ENCODE measurements around the gene UXS1.
"Not testable (repeated sequence)": the region's sequence is repeated elsewhere in the genome, so short reads cannot be mapped to it uniquely, and the experiment has no call there.

Gene UXS1

GRCh38 chr2:106159866-106160785, 34.0 kb downstream of the UXS1 start:
- DNase-seq, result no peak

GRCh38 chr2:106158871-106159270, 35.2 kb downstream of the UXS1 start:
- DNase-seq, result no peak

- DNase-seq, result no peak
These were observed 36.0 kb downstream of the UXS1 start for GRCh38 chr2:106158131-106158530.

- no peak for DNase-seq
These were observed 36.7 kb downstream of the UXS1 start for GRCh38 chr2:106157416-106157815.

GRCh38 chr2:106156305-106157296, 37.5 kb downstream of the UXS1 start:
- no peak for DNase-seq

GRCh38 chr2:106153781-106154180, 40.3 kb downstream of the UXS1 start:
- DNase-seq, result no peak

GRCh38 chr2:106147665-106148064, 46.4 kb downstream of the UXS1 start:
- no peak for DNase-seq

GRCh38 chr2:106147159-106147558, 46.9 kb downstream of the UXS1 start:
- DNase-seq, result no peak

GRCh38 chr2:106144621-106145331, 49.3 kb downstream of the UXS1 start:
- DNase-seq, result no peak

GRCh38 chr2:106143495-106144215, 50.4 kb downstream of the UXS1 start:
- no peak for DNase-seq

GRCh38 chr2:106142683-106143082, 51.4 kb downstream of the UXS1 start:
- DNase-seq, result no peak

- no peak for DNase-seq
These were observed 53.2 kb downstream of the UXS1 start for GRCh38 chr2:106140913-106141312.

- no peak for DNase-seq
These were observed 54.0 kb downstream of the UXS1 start for GRCh38 chr2:106140113-106140512.

- DNase-seq, result no peak
These were observed 54.7 kb downstream of the UXS1 start for GRCh38 chr2:106139238-106139935.

- DNase-seq, result no peak
These were observed 55.4 kb downstream of the UXS1 start for GRCh38 chr2:106138543-106139237.

- DNase-seq, result no peak
These were observed 56.2 kb downstream of the UXS1 start for GRCh38 chr2:106137731-106138521.

- not testable (repeated sequence) for DNase-seq
These were observed 62.9 kb downstream of the UXS1 start for GRCh38 chr2:106131192-106131591.

- peak; percentile 38 for DNase-seq
These were observed 63.7 kb downstream of the UXS1 start for GRCh38 chr2:106130251-106130998.

GRCh38 chr2:106129592-106129991, 64.5 kb downstream of the UXS1 start:
- DNase-seq, result no peak

All from NCI-H510A treated with DMSO at 0.1 percent for 48 hours (cell line).